ENCODE data around the gene KPTN.

Gene KPTN

DNA sequence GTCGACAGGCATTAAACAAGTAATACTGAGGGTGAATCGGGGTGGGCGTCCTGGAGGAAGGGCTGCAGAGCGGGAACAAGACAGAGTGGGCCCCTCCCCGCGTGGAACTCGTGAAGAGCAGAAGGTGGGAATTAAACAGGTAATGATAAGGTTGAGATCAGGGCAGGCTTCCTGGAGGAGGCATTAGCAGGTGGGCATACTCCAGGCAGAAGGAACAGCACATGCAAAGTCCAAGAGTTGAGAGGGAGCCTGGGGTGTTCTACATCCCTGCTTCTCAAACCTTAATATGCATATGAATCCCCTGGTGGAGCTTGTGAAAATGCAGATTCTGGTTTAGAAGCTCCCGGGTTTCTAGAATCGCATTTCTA lies 35.7 kb downstream of the KPTN start:
- Histone ChIP-seq H3K4me1 (peaks cover 0 to 19% (median 14%) of the 10 kb centered on the region in 4 donors), H3K9me3 (peaks cover 0 to 4% (median 0%) of the 10 kb centered on the region in 3 donors), H3K36me3 (no peaks in the 10 kb centered on the region), H3K27me3 (peaks cover 7 to 70% of the 10 kb centered on the region in 2 donors), H3K27ac (no peak overlapping the region), H3K4me3 (no peak overlapping the region)
- intact Hi-C loops (cut with DNase I; ENCODE audit: low total_unique reads) = no loop called here
- TF ChIP-seq, protein P1, sequence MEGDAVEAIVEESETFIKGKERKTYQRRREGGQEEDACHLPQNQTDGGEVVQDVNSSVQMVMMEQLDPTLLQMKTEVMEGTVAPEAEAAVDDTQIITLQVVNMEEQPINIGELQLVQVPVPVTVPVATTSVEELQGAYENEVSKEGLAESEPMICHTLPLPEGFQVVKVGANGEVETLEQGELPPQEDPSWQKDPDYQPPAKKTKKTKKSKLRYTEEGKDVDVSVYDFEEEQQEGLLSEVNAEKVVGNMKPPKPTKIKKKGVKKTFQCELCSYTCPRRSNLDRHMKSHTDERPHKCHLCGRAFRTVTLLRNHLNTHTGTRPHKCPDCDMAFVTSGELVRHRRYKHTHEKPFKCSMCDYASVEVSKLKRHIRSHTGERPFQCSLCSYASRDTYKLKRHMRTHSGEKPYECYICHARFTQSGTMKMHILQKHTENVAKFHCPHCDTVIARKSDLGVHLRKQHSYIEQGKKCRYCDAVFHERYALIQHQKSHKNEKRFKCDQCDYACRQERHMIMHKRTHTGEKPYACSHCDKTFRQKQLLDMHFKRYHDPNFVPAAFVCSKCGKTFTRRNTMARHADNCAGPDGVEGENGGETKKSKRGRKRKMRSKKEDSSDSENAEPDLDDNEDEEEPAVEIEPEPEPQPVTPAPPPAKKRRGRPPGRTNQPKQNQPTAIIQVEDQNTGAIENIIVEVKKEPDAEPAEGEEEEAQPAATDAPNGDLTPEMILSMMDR (IDR thresholded peaks at IDR 0.05) = no peak
- DNase-seq = no peak

DNA sequence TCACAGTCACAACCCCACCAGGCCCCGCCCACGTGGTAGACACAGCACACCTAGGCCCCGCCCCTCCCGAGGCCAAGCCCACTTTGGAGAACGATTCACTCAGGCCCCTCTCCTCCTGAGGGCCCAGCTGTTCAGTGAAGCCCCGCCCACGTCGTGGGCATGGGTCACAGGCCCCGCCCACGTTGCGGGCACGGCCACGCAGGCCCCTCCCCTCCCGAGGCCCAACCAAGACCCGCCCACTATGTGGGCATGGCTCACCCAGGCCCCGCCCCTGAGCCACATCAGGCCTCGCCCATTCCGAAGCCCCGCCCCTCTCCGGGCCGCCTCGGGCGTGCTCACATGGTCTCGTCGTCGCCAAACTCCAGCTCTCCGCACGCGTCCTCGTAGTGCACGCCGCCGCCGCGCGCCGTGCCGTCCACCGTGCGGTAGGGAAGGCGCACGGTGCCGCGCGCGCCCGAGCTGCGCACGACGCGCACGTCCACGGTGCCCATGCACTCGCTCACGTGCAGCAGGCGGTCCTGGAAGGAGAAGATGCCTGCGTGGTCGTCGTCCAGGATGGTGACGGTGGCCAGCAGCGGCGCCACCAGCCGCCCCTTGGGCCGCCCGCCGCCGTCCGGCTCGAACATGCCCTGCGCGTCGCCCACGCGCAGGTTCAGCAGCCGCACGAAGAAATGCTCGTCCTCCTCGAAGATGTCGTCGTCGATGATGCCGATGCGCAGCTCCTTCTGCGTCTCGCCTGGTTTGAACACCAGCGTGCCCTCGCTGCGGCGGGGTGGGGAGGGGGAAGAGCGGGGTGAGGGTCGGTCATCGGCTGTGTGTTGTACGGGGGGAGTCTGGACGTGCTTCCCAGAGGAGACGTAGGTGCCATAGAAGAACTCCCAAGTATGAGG lies 36.3 kb downstream of the KPTN start:
- Histone ChIP-seq H3K9me3 (peaks cover 0 to 4% (median 0%) of the 10 kb centered on the region in 3 donors), H3K4me3 (peak overlapping the region in 1 of 2 donors; percentile 10), H3K27me3 (peaks cover 7 to 75% of the 10 kb centered on the region in 2 donors), H3K27ac (no peak overlapping the region), H3K4me1 (peaks cover 0 to 19% (median 14%) of the 10 kb centered on the region in 4 donors), H3K36me3 (no peaks in the 10 kb centered on the region)
- intact Hi-C loops (cut with DNase I; ENCODE audit: low total_unique reads) = no loop called here
- TF ChIP-seq, protein P1 (IDR thresholded peaks at IDR 0.05) = no peak
- DNase-seq = no peak

GRCh38 chr19:47446534-47447469 lies 37.2 kb downstream of the KPTN start:
- Histone ChIP-seq H3K27me3 (peaks cover 7 to 83% of the 10 kb centered on the region in 2 donors), H3K36me3 (no peaks in the 10 kb centered on the region), H3K4me3 (no peak overlapping the region), H3K9me3 (peaks cover 0 to 4% (median 0%) of the 10 kb centered on the region in 3 donors), H3K4me1 (peaks cover 0 to 19% (median 14%) of the 10 kb centered on the region in 4 donors), H3K27ac (no peak overlapping the region)
- intact Hi-C loops (cut with DNase I; ENCODE audit: low total_unique reads) = no loop called here
- TF ChIP-seq, protein P1 (IDR thresholded peaks at IDR 0.05) = no peak
- no peak for DNase-seq

- TF ChIP-seq, protein P1 (IDR thresholded peaks at IDR 0.05) = no peak
- Histone ChIP-seq H3K4me3 (no peak overlapping the region), H3K4me1 (peaks cover 0 to 19% (median 14%) of the 10 kb centered on the region in 4 donors), H3K27me3 (peaks cover 7 to 91% of the 10 kb centered on the region in 2 donors), H3K36me3 (no peaks in the 10 kb centered on the region), H3K27ac (no peak overlapping the region), H3K9me3 (peaks cover 0 to 4% (median 0%) of the 10 kb centered on the region in 3 donors)
- no peak for DNase-seq
- intact Hi-C loops (cut with DNase I; ENCODE audit: low total_unique reads) = no loop called here
Observed at GRCh38 chr19:47445937-47446402, 38.0 kb downstream of the KPTN start.

DNA sequence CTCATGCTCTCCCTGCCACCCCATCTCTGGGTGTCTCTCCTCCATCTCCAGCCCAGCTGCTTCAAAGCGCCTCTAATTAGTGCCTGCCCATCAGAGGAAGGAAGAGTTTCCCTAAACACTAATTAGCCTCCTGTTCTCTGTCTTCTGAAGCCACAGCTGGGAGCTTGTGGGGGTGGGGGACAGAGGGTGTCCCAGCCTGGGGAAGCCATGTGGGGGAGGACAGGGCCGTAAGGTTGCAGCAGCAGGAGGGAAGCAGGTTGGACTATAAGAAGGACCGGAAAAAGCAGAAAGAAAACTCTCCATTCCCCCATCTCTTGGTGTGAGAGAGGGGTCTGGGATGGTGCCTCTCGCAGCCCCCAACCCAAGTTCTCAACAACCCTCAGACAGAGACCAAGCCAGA lies 38.5 kb downstream of the KPTN start:
- Histone ChIP-seq H3K27me3 (peaks cover 7 to 93% of the 10 kb centered on the region in 2 donors), H3K4me3 (no peak overlapping the region), H3K36me3 (no peaks in the 10 kb centered on the region), H3K27ac (no peak overlapping the region), H3K4me1 (peaks cover 0 to 19% (median 14%) of the 10 kb centered on the region in 4 donors), H3K9me3 (peaks cover 0 to 4% (median 0%) of the 10 kb centered on the region in 3 donors)
- intact Hi-C loops (cut with DNase I; ENCODE audit: low total_unique reads) = no loop called here
- TF ChIP-seq, protein P1 (IDR thresholded peaks at IDR 0.05) = no peak
- DNase-seq = no peak

All from tibial artery (tissue), 4 donors.